Fibroblast of mammary gland (primary cell): Measurements from ENCODE around the gene AKAP13.

Source experiments
- DNase-seq: peaks from one replicate; pipeline ENCODE4 v3.0.0-alpha.2; 2010; ENCODE audit warnings: low read depth
- H3K4me3 ChIP-seq: 2 replicates; pipeline ENCODE4 v1.5.1; 2011; ENCODE audit warnings: low read depth, mild to moderate bottlenecking, low read length, moderate library complexity; ENCODE audit not compliant: control insufficient read depth
- TF ChIP-seq, protein P1 (sequence below): conservative IDR thresholded peaks from 2 replicates; pipeline ENCODE4 v1.5.1; 2011; ENCODE audit warnings: low read depth, low read length, inconsistent platforms; ENCODE audit not compliant: control insufficient read depth, insufficient read depth

Gene AKAP13

DNA sequence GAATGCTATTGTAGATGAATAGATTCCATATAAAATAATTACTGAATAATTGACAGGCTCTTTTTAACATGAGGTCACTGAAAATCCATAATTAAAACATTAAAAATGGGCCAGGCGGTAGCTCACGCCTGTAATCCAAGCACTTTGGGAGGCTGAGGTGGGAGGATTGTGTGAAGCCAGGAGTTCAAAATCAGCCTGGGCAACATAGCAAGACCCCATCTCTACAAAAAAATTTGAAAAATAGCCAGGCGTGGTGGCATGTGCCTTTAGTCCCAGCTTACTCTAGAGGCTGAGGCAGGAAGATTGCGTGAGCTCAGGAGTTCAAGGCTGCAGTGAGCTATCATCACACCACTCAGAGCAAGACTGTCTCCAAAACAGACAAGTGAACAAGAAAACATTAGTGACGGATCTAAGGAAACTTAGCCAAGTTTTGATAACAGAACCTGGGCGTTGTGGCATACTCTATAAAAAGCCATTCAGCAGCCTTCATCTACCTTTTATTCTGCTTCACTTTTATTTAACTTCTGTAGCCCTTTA, 303.8 kb downstream of the AKAP13 start:
- DNase-seq, result no peak

DNA sequence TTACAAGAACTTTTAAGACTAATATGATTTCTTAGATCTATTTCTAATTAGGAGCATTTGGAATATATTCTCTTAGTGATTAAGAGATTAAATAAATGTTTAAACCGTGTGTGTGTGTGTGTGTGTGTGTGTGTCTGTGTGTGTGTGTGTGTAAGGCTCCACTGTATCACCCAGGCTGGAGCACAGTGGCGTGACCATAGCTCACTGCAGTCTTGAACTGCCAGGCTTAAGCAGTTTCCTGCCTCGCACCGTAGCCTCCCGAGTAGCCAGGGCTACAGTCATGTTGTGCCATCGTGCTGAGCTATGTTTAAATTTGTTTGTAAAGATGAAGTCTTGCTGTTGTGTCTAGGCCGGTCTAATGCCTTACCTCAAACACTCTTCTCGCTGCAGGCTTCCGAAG, 305.0 kb downstream of the AKAP13 start:
- DNase-seq, result no peak
- TF ChIP-seq, protein P1, sequence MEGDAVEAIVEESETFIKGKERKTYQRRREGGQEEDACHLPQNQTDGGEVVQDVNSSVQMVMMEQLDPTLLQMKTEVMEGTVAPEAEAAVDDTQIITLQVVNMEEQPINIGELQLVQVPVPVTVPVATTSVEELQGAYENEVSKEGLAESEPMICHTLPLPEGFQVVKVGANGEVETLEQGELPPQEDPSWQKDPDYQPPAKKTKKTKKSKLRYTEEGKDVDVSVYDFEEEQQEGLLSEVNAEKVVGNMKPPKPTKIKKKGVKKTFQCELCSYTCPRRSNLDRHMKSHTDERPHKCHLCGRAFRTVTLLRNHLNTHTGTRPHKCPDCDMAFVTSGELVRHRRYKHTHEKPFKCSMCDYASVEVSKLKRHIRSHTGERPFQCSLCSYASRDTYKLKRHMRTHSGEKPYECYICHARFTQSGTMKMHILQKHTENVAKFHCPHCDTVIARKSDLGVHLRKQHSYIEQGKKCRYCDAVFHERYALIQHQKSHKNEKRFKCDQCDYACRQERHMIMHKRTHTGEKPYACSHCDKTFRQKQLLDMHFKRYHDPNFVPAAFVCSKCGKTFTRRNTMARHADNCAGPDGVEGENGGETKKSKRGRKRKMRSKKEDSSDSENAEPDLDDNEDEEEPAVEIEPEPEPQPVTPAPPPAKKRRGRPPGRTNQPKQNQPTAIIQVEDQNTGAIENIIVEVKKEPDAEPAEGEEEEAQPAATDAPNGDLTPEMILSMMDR, result no peak
- no peak overlapping the region for H3K4me3 ChIP-seq

More for the DNA sequence above, 303.8 kb downstream of the AKAP13 start:
- TF ChIP-seq, protein P1, result no peak
- no peak overlapping the region for H3K4me3 ChIP-seq

DNA sequence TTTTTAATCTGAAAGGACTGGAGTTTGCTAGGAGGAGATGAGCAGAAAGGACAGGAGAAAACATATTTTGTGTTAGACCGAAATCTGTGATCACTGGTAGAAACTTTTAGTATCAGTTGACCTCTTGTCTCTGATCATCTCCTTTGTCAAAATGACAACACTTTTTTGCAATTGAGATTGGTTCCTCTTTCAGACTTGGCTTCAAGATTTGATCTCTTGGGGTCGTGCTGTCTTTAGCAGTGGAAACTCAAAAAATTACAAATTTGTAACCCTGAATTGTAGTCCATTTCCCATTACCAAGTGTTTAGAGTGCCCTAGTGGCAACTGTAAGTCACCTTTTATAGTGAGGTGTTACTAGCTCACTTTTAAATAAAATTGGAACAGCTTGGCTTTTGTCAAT, 306.9 kb downstream of the AKAP13 start:
- TF ChIP-seq, protein P1, result no peak
- no peak for DNase-seq
- H3K4me3 ChIP-seq, result no peak overlapping the region

DNA sequence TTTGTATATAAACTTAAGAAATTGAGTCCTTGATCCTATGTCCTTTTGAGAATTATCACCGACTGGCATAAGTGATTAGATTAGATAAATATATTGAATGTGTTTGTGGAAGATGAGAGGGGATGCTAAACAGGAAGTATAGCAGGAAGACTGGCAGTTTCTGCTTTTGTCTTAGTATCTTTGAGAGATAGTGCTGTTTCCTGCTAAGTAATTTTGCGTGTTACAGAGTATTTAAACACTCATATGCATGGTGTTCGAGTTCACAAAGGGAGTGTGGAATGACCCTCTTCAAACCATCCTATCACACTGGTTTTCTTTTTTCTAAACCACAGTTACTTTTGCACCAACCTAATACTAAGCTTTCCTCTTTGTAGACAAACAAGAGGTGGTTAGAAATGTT, 308.3 kb downstream of the AKAP13 start:
- TF ChIP-seq, protein P1, result no peak
- no peak for DNase-seq
- no peak overlapping the region for H3K4me3 ChIP-seq

DNA sequence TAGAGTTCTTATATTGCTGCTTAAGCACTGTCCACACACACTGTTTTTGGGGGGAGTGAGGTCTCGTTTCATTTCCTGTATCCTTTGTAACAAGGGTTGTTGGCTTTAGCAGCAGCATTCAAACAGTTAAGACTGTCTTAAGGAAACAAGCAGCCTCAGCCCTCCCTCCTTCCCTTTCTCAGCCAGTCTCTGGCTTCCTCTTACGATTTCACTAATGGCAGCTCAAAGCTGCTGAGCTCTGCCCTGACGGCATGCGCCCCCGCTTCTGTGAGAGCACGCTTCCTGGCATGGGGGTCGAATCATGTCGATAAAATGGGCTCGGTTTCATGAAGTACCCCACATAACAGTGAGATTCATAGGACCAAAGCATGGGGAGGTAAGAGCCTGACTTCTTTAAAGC, 309.3 kb downstream of the AKAP13 start:
- DNase-seq, result peak; percentile 72
- H3K4me3 ChIP-seq, result peak overlapping the region; percentile 8
- TF ChIP-seq, protein P1, result no peak

DNA sequence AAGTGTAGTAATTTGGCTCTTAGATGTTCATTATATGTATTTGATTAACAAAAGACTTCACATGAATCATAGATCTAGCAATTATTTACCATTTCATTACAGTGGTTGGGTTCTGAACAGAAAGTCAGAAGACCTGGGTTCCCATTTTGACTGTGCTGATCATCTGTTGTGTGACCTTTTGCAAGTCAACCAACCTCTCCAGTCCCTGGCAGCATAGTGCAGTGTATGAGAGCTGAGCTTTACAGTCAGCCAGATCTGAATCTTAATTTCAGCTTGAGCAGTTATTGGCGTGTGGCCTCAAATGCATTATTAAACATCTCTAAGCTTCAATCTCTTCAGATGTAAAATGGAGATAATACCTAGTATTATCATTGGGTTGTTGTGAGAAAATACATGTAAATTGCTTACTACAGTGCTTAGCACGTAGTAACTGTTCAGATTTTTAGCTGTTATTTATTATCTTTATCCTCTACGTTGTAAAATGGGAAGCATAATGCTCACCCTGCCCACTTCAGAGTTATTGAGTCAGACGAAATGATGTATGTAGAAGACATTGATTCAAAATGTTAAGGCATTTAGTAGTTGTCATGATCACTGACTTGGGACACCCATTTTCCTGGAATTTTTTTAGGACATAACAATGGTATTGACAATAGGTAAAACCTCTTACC, 310.3 kb downstream of the AKAP13 start:
- TF ChIP-seq, protein P1, result no peak
- H3K4me3 ChIP-seq, result no peak overlapping the region
- no peak for DNase-seq
